Trophoblast cell (in vitro differentiated cells and primary cell): ENCODE results near the gene TSN.

Source experiments
- DNase-seq, 2 donors: peaks; one replicate each; pipeline ENCODE4 v3.0.0-alpha.2; 2016
- H2AFZ ChIP-seq: 2 replicates; pipeline ENCODE4 v1.6.1; 2013; ENCODE audit warnings: low read length, moderate library complexity, mild to moderate bottlenecking; ENCODE audit not compliant: insufficient read depth, poor library complexity
- H2AK5ac ChIP-seq: 2 replicates; pipeline ENCODE4 v1.6.1; 2013; ENCODE audit warnings: mild to moderate bottlenecking, low read length
- H2BK120ac ChIP-seq: 2 replicates; pipeline ENCODE4 v1.6.1; 2013; ENCODE audit warnings: low read length, mild to moderate bottlenecking, moderate library complexity; ENCODE audit not compliant: insufficient read depth, poor library complexity
- H2BK12ac ChIP-seq: 2 replicates; pipeline ENCODE4 v1.6.1; 2013; ENCODE audit warnings: mild to moderate bottlenecking, low read length, moderate library complexity
- H2BK5ac ChIP-seq: 2 replicates; pipeline ENCODE4 v1.6.1; 2013; ENCODE audit warnings: low read length, low read depth, moderate library complexity, mild to moderate bottlenecking; ENCODE audit not compliant: poor library complexity
- H3K14ac ChIP-seq: 2 replicates; pipeline ENCODE4 v1.6.1; 2013; ENCODE audit warnings: mild to moderate bottlenecking, low read length
- H3K18ac ChIP-seq: 2 replicates; pipeline ENCODE4 v1.6.1; 2013; ENCODE audit warnings: mild to moderate bottlenecking, low read length
- H3K23ac ChIP-seq: 2 replicates; pipeline ENCODE4 v1.6.1; 2013; ENCODE audit warnings: low read length
- H3K27ac ChIP-seq: 2 replicates; pipeline ENCODE4 v1.5.1; 2013; ENCODE audit warnings: low read depth, mild to moderate bottlenecking, inconsistent platforms, low read length, moderate library complexity
- H3K27me3 ChIP-seq: 2 replicates; pipeline ENCODE4 v1.6.1; 2013; ENCODE audit warnings: inconsistent platforms, mild to moderate bottlenecking, low read length, moderate library complexity; ENCODE audit not compliant: insufficient read depth
- H3K36me3 ChIP-seq, 2 experiments: 1 replicate in 1 of 2; 2 replicates in 1 of 2; pipeline ENCODE4 v1.6.1; 2013; ENCODE audit warnings: low read length in 2 of 2, mild to moderate bottlenecking in 2 of 2, moderate library complexity in 1 of 2; ENCODE audit not compliant: insufficient read depth in 2 of 2, control insufficient read depth in 1 of 2
- H3K4ac ChIP-seq: 2 replicates; pipeline ENCODE4 v1.6.1; 2013; ENCODE audit warnings: low read depth, mild to moderate bottlenecking, low read length, moderate library complexity
- H3K4me1 ChIP-seq, 2 experiments: 1 replicate in 1 of 2; 2 replicates in 1 of 2; pipeline ENCODE4 v1.6.1; 2013; ENCODE audit warnings: low read length in 2 of 2, mild to moderate bottlenecking in 2 of 2, moderate library complexity in 1 of 2; ENCODE audit not compliant: insufficient read depth in 2 of 2, control insufficient read depth in 1 of 2
- H3K4me2 ChIP-seq: 2 replicates; pipeline ENCODE4 v1.6.1; 2013; ENCODE audit warnings: inconsistent platforms, mild to moderate bottlenecking, low read length, moderate library complexity
- H3K4me3 ChIP-seq: 2 replicates; pipeline ENCODE4 v1.5.1; 2013; ENCODE audit warnings: mild to moderate bottlenecking, low read depth, low read length, inconsistent platforms
- H3K79me1 ChIP-seq: one replicate; pipeline ENCODE4 v1.6.1; 2013; ENCODE audit warnings: low read length
- H3K79me2 ChIP-seq: 2 replicates; pipeline ENCODE4 v1.6.1; 2013; ENCODE audit warnings: low read length, mild to moderate bottlenecking; ENCODE audit not compliant: control insufficient read depth, insufficient read depth, poor library complexity
- H3K9ac ChIP-seq: 2 replicates; pipeline ENCODE4 v1.6.1; 2013; ENCODE audit warnings: mild to moderate bottlenecking, low read length
- H3K9me3 ChIP-seq: 2 replicates; pipeline ENCODE4 v1.6.1; 2013; ENCODE audit warnings: low read depth, mild to moderate bottlenecking, control low read depth, inconsistent platforms, low read length; ENCODE audit not compliant: insufficient read depth
- H4K12ac ChIP-seq: 2 replicates; pipeline ENCODE4 v1.6.1; 2013; ENCODE audit warnings: low read depth, mild to moderate bottlenecking, low read length, moderate library complexity
- H4K8ac ChIP-seq: 2 replicates; pipeline ENCODE4 v1.6.1; 2013; ENCODE audit warnings: low read depth, mild to moderate bottlenecking, low read length, moderate library complexity
- H4K91ac ChIP-seq: one replicate; pipeline ENCODE4 v1.6.1; 2013; ENCODE audit warnings: low read depth, mild to moderate bottlenecking, low read length, moderate library complexity
- WGBS: extraction: QIAGEN DNeasy Blood & Tissue Kit; methylation state at CpG from one replicate; pipeline ENCODE4 v1.1.7; 2013; ENCODE audit warnings: missing lambda C conversion rate; ENCODE audit not compliant: insufficient read length, insufficient coverage; ENCODE audit errors: extremely low coverage; 5-methylcytosine and 5-hydroxymethylcytosine counted together

TSN gene

GRCh38 chr2:121796239-121796638 lies 40.8 kb downstream of the TSN start:
- no peak overlapping the region for H3K4me2 ChIP-seq
- no peaks in the 10 kb centered on the region for H3K27me3 ChIP-seq
- H3K27ac ChIP-seq = no peak overlapping the region
- H3K18ac ChIP-seq = no peak overlapping the region
- H2AK5ac ChIP-seq = no peak overlapping the region
- no peaks in the 10 kb centered on the region for H3K79me2 ChIP-seq
- no CpG with 5 or more reads among the region's 4 CpGs for WGBS
- H3K4me3 ChIP-seq = no peak overlapping the region
- no peak overlapping the region for H3K23ac ChIP-seq
- H3K79me1 ChIP-seq = no peaks in the 10 kb centered on the region
- H2BK120ac ChIP-seq = no peak overlapping the region
- no peaks in the 10 kb centered on the region for H3K9me3 ChIP-seq
- no peak for DNase-seq
- no peak overlapping the region for H2BK12ac ChIP-seq
- H3K14ac ChIP-seq = no peak overlapping the region
- no peak overlapping the region for H2BK5ac ChIP-seq
- no peaks in the 10 kb centered on the region for H3K4me1 ChIP-seq
- no peak overlapping the region for H4K91ac ChIP-seq
- no peak overlapping the region for H4K8ac ChIP-seq
- no peaks in the 10 kb centered on the region for H3K36me3 ChIP-seq
- H3K4ac ChIP-seq = no peak overlapping the region
- H3K9ac ChIP-seq = no peak overlapping the region
- no peak overlapping the region for H2AFZ ChIP-seq
- no peak overlapping the region for H4K12ac ChIP-seq

DNA sequence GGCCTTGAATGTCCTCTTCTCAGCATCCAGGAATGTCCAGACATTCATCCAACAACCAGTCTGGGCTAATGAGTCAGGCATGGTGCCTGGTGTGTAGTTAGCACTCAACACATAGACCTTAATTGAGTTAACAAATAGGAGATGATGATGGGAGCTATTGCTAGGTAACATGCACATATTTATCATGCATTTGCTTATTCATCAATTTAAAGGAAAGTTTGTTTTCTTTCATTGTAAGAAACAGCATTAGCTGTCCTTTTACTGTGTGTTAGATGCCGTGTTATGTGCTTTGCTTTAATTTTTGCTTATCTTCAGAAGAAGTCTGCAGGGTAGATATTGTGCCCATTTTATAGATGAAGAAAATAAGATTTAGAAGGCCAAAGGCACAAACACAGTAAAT lies 43.2 kb downstream of the TSN start:
- H3K4me3 ChIP-seq = no peak overlapping the region
- H3K23ac ChIP-seq = no peak overlapping the region
- no peaks in the 10 kb centered on the region for H3K36me3 ChIP-seq
- H3K79me1 ChIP-seq = no peaks in the 10 kb centered on the region
- H3K14ac ChIP-seq = no peak overlapping the region
- H4K8ac ChIP-seq = no peak overlapping the region
- H3K9me3 ChIP-seq = no peaks in the 10 kb centered on the region
- H2BK5ac ChIP-seq = no peak overlapping the region
- H2BK120ac ChIP-seq = no peak overlapping the region
- no peak overlapping the region for H3K4me2 ChIP-seq
- H2BK12ac ChIP-seq = no peak overlapping the region
- no peak overlapping the region for H4K91ac ChIP-seq
- no peaks in the 10 kb centered on the region for H3K27me3 ChIP-seq
- H2AFZ ChIP-seq = no peak overlapping the region
- no peaks in the 10 kb centered on the region for H3K79me2 ChIP-seq
- no peaks in the 10 kb centered on the region for H3K4me1 ChIP-seq
- WGBS = no CpG with 5 or more reads among the region's 1 CpG
- H4K12ac ChIP-seq = no peak overlapping the region
- no peak overlapping the region for H3K4ac ChIP-seq
- no peak overlapping the region for H3K9ac ChIP-seq
- no peak for DNase-seq
- H2AK5ac ChIP-seq = no peak overlapping the region
- H3K18ac ChIP-seq = no peak overlapping the region
- no peak overlapping the region for H3K27ac ChIP-seq

DNA sequence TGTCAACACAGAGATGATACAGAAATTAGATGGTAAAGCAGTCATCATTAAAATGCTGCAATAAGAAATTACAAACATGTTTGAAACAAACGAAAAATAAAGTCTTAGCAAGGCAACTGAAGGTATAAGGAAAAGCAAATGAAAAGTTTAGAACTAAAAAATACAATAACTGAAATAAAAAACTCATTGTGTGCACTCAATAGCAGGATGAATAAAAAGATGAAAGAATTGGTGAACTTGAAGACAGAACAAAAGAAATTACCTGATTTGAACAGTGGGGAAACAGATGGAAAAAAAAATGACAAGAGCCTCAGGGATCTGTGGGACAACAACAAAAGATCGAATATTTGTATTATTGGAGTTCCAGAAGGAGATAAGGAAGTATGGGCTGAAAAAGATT lies 46.5 kb downstream of the TSN start:
- Histone ChIP-seq H2BK12ac (no peak overlapping the region), H2BK120ac (no peak overlapping the region), H4K12ac (no peak overlapping the region), H3K4ac (no peak overlapping the region), H3K79me2 (no peaks in the 10 kb centered on the region), H3K4me2 (no peak overlapping the region), H3K14ac (no peak overlapping the region), H2BK5ac (no peak overlapping the region), H3K27ac (no peak overlapping the region), H4K8ac (no peak overlapping the region), H3K9me3 (no peaks in the 10 kb centered on the region), H3K18ac (no peak overlapping the region), H3K23ac (no peak overlapping the region), H2AFZ (no peak overlapping the region), H3K27me3 (no peaks in the 10 kb centered on the region), H4K91ac (no peak overlapping the region), H3K9ac (no peak overlapping the region), H2AK5ac (no peak overlapping the region), H3K36me3 (no peaks in the 10 kb centered on the region), H3K4me3 (no peak overlapping the region), H3K4me1 (no peaks in the 10 kb centered on the region), H3K79me1 (no peaks in the 10 kb centered on the region)
- no peak for DNase-seq
- WGBS = no CpG with 5 or more reads among the region's 2 CpGs

DNA sequence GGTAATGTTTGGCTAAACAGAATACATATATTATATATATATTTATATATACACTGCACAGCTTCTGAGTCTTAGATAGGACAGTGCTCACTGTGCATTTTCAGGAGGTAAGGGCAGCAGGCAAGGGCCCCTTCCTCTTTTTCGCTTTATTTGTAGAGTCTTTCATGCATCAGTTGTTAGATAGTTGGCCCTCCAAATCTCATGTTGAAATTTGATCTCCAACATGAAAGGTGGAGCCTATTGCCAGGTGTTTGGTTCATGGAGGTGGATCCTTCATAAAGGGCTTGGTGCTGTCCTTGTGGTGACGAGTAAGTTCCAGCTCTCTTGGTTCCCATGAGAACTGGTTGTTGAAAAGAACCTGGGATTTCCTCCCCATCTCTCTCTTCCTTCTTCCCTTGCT lies 48.1 kb downstream of the TSN start:
- no peaks in the 10 kb centered on the region for H3K27me3 ChIP-seq
- H4K91ac ChIP-seq = no peak overlapping the region
- no peak overlapping the region for H2BK5ac ChIP-seq
- H2AK5ac ChIP-seq = no peak overlapping the region
- H3K18ac ChIP-seq = no peak overlapping the region
- WGBS = no CpG with 5 or more reads among the region's 2 CpGs
- H3K79me2 ChIP-seq = no peaks in the 10 kb centered on the region
- H4K8ac ChIP-seq = no peak overlapping the region
- no peaks in the 10 kb centered on the region for H3K79me1 ChIP-seq
- no peak overlapping the region for H3K4ac ChIP-seq
- no peaks in the 10 kb centered on the region for H3K36me3 ChIP-seq
- no peak overlapping the region for H3K23ac ChIP-seq
- no peak overlapping the region for H2AFZ ChIP-seq
- no peak overlapping the region for H4K12ac ChIP-seq
- H2BK12ac ChIP-seq = no peak overlapping the region
- H3K9ac ChIP-seq = no peak overlapping the region
- H3K4me3 ChIP-seq = no peak overlapping the region
- no peak for DNase-seq
- H3K4me2 ChIP-seq = no peak overlapping the region
- H3K9me3 ChIP-seq = no peaks in the 10 kb centered on the region
- H2BK120ac ChIP-seq = no peak overlapping the region
- no peak overlapping the region for H3K27ac ChIP-seq
- no peaks in the 10 kb centered on the region for H3K4me1 ChIP-seq
- no peak overlapping the region for H3K14ac ChIP-seq
